Bronchial epithelial cell (primary cell): ENCODE measurements around the gene CREM. TPM values are rescaled to one million over a fixed set of nuclear protein-coding genes. Genes with fewer than 3 reads are reported as not detected.

Source experiments
- DNase-seq: peaks from one replicate; pipeline ENCODE4 v3.0.0-alpha.2; 2010; ENCODE audit warnings: low read depth
- FAIRE-seq: peaks from 2 replicates; lab custom pipeline; 2011; peaks lifted over from hg19 to GRCh38; lab: Jason Lieb, UNC
- H3K27me3 ChIP-seq: 2 replicates; pipeline ENCODE4 v1.5.1; 2011; ENCODE audit warnings: low read length; ENCODE audit not compliant: control insufficient read depth, insufficient read depth
- H3K36me3 ChIP-seq: 2 replicates; pipeline ENCODE4 v1.5.1; 2011; ENCODE audit warnings: low read length; ENCODE audit not compliant: control insufficient read depth, insufficient read depth
- H3K4me3 ChIP-seq: 2 replicates; pipeline ENCODE4 v1.5.1; 2011; ENCODE audit warnings: mild to moderate bottlenecking, low read depth, low read length, control low read depth
- total RNA-seq: library from RNA; depleted of rRNA; stranded (reverse); fragments of >200 nt; gene quantifications from 2 replicates; pipeline ENCODE4 v1.2.1, GENCODE V29; 2014
- TF ChIP-seq, protein P1 (sequence below): IDR thresholded peaks from 2 replicates; pipeline ENCODE4 v1.5.1; 2011; ENCODE audit warnings: mild to moderate bottlenecking, moderate library complexity, low read length, control low read depth, inconsistent platforms; ENCODE audit not compliant: insufficient read depth, severe bottlenecking

CREM gene
- total RNA-seq, 1 donor from 2014 or later, result 23.7 TPM

DNA sequence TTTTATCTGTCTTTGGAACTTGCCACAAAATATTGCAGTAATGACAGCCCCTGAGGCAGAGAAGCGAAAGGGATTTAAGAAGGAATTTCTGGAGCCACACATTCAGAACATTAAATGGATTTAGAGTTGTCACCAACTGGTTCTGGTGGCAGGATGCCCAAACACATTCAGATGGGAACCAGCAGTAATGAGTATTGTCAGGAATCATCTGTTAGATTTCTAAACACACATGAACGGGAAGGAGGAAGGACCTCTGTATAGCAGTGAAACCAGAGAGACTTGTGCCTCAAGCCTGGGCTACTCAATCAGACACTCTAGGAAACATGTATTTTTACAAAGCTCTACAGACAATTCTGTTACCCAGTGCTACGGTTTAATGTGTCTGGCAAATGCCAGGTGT lies 105.9 kb downstream of the CREM start:
- TF ChIP-seq, protein P1, sequence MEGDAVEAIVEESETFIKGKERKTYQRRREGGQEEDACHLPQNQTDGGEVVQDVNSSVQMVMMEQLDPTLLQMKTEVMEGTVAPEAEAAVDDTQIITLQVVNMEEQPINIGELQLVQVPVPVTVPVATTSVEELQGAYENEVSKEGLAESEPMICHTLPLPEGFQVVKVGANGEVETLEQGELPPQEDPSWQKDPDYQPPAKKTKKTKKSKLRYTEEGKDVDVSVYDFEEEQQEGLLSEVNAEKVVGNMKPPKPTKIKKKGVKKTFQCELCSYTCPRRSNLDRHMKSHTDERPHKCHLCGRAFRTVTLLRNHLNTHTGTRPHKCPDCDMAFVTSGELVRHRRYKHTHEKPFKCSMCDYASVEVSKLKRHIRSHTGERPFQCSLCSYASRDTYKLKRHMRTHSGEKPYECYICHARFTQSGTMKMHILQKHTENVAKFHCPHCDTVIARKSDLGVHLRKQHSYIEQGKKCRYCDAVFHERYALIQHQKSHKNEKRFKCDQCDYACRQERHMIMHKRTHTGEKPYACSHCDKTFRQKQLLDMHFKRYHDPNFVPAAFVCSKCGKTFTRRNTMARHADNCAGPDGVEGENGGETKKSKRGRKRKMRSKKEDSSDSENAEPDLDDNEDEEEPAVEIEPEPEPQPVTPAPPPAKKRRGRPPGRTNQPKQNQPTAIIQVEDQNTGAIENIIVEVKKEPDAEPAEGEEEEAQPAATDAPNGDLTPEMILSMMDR, result no peak
- Histone ChIP-seq H3K27me3 (no peaks in the 10 kb centered on the region), H3K4me3 (no peak overlapping the region), H3K36me3 (no peaks in the 10 kb centered on the region)
- no peak for FAIRE-seq
- no peak for DNase-seq

- FAIRE-seq (no peak), DNase-seq (no peak)
- TF ChIP-seq, protein P1, result no peak
- H3K36me3 ChIP-seq, result no peaks in the 10 kb centered on the region
- H3K27me3 ChIP-seq, result no peaks in the 10 kb centered on the region
- no peak overlapping the region for H3K4me3 ChIP-seq
Observed at GRCh38 chr10:35234073-35234472, 107.4 kb downstream of the CREM start.

DNA sequence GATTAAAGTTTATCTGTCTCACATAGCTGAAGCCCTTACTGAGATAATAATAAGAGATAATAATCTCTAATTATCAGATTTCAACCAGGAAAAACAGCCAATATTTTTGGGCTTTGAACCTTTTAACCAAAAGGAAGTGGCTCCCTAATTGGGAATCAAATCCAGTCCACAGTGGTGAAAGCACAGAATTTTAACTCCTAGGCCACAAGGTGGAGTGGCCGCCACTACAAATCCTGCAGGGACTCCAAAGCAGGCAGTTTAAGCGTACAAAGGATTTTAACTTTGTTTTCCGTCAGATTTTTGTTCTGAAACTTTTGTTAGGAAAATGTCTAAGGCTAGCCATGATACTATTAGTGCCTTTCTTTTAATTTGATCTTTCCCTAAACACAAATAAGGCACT lies 110.1 kb downstream of the CREM start:
- no peak overlapping the region for H3K4me3 ChIP-seq
- no peak for FAIRE-seq
- no peak for DNase-seq
- TF ChIP-seq, protein P1, result peak; percentile 25
- no peaks in the 10 kb centered on the region for H3K36me3 ChIP-seq
- H3K27me3 ChIP-seq, result no peaks in the 10 kb centered on the region

- H3K36me3 ChIP-seq, result no peaks in the 10 kb centered on the region
- no peak for FAIRE-seq
- TF ChIP-seq, protein P1, result no peak
Observed at GRCh38 chr10:35237766-35238512, 111.3 kb downstream of the CREM start.

DNA sequence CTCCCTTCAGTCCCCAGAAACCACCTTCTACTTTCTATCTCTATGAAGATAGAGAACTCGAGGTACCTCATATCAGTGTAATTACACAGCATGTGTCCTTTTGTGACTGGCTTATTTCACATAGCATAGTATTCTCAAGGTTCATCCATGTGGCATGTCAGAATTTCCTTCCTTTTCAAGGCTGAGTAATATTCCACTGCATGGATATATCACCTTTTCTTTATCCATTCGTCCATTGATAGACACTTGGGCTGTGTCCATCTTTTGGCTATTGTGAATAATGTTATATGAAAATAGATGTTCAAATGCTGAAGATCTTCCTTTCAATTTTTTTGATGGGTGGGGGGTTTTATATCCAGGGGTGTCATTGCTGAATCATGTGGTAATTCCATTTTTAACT lies 117.9 kb downstream of the CREM start:
- no peaks in the 10 kb centered on the region for H3K36me3 ChIP-seq
- TF ChIP-seq, protein P1, result no peak
- FAIRE-seq, result no peak

More at GRCh38 chr10:35237766-35238512, 111.3 kb downstream of the CREM start:
- no peaks in the 10 kb centered on the region for H3K27me3 ChIP-seq
- no peak for DNase-seq
- no peak overlapping the region for H3K4me3 ChIP-seq

More for the DNA sequence above, 117.9 kb downstream of the CREM start:
- no peak overlapping the region for H3K4me3 ChIP-seq
- H3K27me3 ChIP-seq, result no peaks in the 10 kb centered on the region
- no peak for DNase-seq
